NCI-H2196 (cell line): Measurements from ENCODE around the gene MLPH.
"Not testable (repeated sequence)": the region's sequence is repeated elsewhere in the genome, so short reads cannot be mapped to it uniquely, and the experiment has no call there.

ENCODE experiments used
- DNase-seq: peaks from one replicate; lab custom pipeline; 2025; ENCODE audit not compliant: unreplicated experiment; lab: John Stamatoyannopoulos, UW

Gene MLPH

DNA sequence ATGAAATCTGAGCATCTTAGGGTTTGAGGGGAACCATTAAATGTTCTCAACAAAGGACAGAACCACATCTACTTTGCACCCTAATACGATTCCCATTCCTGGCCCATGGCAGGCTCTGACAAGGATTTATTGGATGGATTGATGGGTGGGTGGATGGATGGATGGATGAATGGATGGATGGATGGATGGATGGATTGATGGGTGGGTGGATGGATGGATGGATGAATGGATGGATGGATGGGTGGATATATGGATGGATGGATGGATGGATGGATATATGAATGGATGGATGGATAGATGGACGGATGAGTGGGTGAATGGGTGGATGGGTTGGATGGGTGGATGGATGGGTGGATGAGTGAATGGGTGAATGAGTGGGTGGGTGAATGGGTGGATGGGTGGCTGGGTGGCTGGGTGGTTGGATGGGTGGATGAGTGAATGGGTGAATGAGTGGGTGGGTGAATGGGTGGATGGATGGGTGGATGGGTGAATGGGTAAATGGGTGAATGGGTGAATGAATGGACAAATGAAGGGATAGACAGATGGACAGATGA, 29.6 kb upstream of the MLPH start:
- DNase-seq, result no peak

DNA sequence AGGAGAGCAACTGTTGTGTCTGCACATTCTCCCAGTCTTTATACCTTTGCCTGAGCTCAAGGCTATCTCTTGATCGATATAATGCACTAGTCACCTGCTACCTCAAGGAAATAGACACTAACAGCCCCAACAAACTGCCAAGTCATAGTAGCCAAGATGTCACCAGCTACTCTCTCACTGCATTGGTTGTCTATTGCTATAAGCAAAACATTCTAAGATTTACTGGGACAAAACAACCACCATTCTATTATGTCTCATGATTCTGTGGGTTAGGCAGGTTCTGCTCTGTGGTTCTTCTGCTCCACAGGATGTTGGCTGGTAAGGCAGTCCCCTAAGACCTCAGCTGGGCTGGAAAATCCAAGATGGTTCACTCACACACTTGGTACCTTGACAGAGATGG, 28.5 kb upstream of the MLPH start:
- DNase-seq, result no peak

DNA sequence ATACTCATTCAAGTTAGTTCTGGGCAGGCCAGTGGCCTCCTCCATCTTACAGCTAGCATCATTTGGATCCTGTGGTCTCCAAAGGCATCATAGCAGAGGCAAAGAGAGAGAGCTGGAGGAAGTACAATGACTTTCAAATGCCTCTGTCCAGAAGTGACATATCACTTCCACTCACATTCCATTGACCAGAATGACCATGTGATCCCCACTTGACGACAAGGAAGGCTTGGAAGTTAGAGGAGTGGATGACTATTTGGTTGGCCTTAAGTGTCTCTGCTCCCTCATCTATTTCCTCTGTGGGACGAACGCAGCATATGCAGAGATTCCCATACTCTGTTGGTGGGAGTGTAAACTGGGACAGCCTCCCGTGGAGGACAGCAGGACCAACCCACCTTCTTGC, 27.8 kb upstream of the MLPH start:
- no peak for DNase-seq

DNA sequence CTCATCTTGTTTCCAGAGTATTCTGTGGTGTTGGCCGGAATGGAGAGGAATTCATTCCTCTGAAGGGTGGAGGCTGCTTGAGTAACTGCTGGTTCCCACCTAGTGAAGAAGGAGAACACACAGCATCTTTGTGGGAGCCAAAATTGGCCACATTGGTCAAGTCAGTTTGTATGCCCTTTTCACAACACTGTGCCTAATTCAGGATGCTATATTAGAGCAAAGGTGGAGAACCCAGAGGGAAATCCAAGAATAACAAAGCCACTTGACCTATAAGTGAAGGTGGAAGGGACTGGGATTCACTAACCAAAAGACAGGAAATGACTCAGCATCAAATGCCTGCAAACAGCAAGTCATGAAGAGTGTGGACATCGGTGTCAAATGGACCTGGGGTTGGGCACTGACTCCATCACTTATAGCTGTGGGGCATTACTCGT, 27.3 kb upstream of the MLPH start:
- DNase-seq, result no peak

DNA sequence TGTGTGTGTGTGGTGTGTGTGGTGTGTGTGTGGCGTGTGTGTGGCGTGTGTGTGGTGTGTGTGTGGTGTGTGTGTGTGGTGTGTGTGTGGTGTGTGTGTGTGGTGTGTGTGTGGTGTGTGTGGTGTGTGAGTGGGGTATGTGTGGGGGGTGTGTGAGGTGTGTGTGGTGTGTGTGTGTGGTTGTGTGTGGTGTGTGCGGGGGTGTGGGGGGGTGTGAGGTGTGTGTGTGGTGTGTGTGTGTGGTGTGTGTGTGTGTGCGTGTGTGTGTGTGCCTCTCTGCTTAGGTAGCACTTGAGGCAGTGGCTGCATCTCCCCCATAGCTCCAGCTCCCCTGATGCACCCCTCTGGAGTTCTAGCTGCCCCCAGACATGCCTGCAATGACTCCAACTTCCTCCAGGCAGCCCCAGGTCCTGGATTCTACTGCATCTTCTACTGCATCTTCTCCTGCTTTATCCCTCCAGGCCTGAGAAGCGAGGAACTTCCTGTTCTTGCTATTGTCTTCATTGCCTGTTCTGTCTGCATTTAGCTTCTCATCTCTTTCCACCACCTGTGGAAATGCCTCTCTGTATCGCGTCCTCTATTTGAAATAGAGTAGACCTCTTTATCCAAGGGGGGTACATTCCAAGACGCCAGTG, 22.2 kb upstream of the MLPH start:
- DNase-seq, result no peak

DNA sequence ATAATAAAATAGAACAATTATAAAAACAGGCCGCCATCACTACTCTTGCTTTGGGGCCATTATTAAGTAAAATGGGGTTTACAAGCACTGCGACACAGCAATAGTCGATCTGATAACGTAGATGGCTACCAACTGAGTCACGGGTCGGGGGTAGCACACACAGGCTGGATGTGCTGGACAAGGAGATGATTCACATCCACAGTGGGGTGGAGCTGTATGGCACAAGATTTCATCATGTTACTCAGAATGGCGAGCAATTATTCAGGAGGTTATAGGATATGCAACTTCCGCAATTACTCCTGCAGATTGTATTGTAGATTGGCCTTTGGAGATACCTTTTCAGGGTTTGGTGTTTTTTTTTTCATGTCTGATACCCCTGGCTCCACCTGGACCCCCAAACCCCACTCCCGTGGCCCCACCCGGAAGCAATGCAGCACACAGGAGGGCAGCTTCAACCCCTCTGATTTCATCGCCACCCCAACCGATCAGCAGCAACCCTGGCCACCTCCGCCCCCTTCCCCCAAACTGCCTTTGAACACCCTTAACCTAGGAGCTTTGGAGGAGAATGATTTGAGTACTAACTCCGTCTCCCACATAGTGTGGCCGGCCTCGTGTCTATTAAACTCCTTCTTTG, 21.4 kb upstream of the MLPH start:
- DNase-seq, result no peak

DNA sequence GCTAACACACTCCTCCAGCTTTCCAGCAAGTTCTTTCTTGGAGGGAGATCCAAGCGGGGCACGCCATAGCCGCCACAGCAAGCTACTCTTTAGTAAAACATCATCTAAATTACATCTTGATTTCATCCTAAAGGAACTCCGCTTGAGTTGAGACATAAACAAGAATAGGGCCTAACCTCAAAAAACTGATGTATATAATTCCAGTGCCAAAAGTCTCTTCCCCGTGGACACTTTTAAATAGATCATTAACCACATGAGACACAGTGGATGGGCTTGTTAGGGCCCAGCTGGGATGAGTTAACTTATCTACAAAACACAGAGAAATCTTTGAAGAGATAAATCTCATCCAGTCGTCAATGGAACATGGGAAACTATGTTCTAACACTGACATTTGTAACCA, 20.8 kb upstream of the MLPH start:
- no peak for DNase-seq

DNA sequence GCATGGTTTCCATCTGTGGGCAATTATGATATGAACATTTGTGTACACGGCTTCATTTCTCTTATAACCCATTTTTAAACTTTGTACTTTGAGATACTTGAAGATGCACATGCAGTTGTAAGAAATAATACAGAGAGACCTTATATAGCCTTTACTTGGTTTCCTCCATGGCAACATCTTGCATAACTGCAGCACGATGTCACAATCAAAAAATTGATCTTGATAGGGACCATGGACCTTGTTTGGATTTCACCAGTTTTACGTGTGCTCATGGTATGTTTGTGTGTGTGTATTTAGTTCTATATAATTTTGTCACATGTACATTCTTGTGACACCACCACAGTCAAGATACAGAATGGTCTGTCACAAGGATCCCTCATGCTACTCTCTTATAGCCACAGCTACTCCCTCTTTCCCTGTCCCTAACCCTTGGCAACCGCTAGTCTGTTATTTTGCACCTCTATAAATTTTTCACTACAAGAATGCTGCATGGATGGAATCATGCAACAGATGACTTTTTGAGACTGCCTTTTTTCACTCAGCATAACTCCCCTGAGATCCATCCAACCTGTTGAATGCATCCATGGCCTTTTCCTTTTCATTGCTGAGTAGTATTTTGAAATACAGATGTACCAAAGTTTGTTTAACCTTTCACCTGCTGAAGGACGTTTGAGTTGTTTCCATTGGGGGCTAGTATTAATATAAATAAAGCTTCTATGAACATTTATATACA, 19.4 kb upstream of the MLPH start:
- no peak for DNase-seq

DNA sequence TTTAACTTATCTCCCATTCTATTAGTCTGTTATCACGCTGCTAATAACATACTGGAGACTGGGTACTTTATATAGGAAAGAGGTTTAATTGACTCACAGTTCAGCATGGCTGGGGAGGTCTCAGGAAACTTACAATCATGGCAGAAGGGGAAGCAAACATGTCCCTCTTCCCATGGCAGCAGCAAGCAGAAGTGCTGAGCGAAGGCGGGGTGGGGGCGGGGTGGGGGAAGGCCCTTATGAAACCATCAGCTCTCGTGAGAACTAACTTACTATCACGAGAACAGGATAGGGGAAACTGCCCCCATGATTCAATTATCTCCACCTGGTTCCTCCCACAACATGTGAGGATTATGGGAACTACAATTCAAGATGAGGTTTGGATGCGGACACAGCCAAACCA, 17.6 kb upstream of the MLPH start:
- DNase-seq, result not testable (repeated sequence)

DNA sequence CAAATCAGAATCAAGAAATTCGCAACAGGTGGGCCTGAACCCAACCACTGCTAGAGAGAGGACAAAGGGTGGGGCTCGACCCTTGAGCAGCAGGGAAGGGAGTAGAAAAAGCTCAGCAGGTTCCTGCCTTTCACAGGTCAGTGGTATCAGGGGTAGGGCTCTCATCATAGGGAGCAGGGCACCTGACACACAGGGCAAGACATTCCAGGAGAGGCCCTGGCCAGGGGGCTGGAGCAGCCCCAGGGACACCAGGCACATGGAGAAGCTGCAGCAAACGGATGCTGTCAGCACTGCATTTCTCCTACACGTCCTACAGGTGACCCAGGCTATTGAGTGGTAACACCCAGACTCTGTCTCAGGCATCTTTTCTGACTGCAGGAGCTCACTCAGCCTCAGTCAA, 17.2 kb upstream of the MLPH start:
- DNase-seq, result no peak

DNA sequence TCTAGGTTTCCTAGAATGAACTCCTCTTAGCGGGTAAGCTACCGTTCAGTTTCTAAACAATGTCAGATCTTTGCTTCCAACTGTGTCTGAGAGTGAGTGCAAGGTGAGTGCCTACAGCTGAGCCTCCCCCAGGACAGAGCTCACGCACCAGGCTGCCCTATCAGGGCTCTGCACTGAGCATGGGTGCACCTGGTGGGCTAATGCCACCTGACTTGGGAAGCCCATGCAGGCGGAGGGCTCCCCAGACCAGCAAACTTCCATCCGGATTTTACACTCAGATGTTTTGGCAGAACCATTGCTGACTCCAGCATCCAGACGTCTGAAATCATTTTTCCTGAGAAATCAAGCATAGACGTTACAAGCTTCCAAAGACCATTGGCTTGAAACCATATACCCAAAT, 16.1 kb upstream of the MLPH start:
- DNase-seq, result no peak

DNA sequence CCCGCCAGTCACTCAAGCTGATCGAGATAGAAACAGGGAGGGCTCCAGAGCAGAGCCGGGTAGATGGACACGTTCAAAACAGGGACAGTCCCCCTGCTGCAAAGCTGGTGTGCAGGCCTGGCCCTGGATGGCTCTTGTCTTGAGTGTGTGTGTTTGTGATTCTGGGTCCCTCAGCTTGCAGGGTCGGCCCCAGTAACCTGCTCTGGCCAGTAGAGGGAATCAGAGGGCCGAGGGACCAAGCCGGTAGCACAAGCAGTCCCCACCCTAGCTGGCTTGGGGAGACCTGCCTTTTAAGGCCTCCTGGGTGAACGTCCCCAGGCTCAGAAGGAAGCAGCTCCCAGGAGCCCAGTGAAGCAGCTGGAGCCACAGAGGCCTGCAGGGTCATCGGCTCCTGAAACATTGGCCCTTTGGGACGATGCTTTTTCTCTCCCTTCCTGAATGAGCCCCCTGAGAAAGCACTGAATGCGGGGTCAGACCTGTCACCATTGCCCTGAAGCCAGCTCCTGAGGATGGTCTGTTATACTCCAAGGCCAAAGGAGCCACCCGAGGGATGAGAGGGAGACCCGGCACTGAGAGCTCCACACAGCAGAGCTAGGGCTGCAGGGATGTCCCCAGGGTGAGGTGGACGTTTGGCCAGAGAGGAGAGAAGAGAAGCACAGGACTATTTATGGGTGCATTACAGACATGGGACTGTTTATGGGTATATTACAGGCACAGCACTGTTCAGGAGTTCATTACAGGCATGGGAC, 15.4 kb upstream of the MLPH start:
- DNase-seq, result peak; percentile 58

DNA sequence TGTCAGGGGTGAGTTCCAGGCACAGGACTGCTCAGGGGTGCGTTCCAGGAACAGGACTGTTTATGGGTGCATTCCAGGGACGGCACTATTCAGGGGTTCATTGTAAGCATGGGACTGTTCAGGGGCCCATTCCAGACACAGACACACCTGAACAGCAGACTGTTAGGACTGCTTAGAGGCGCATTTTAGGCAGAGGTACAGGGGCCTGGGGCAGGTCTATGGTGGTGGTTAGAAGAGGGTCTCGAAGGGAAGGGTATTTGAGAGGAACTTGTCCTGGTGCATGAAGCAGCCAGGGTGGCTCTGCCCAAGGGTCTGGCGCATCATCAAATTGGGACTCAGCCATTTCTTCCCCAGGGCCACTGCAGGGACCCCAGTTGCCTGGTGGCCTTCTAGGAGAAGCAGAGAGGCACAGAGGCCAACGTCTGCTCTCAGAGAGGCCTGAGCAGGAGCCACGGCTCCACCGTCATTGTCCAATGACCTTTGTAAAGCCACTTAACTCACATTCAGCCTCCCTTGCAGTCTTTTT, 14.8 kb upstream of the MLPH start:
- DNase-seq, result no peak

DNA sequence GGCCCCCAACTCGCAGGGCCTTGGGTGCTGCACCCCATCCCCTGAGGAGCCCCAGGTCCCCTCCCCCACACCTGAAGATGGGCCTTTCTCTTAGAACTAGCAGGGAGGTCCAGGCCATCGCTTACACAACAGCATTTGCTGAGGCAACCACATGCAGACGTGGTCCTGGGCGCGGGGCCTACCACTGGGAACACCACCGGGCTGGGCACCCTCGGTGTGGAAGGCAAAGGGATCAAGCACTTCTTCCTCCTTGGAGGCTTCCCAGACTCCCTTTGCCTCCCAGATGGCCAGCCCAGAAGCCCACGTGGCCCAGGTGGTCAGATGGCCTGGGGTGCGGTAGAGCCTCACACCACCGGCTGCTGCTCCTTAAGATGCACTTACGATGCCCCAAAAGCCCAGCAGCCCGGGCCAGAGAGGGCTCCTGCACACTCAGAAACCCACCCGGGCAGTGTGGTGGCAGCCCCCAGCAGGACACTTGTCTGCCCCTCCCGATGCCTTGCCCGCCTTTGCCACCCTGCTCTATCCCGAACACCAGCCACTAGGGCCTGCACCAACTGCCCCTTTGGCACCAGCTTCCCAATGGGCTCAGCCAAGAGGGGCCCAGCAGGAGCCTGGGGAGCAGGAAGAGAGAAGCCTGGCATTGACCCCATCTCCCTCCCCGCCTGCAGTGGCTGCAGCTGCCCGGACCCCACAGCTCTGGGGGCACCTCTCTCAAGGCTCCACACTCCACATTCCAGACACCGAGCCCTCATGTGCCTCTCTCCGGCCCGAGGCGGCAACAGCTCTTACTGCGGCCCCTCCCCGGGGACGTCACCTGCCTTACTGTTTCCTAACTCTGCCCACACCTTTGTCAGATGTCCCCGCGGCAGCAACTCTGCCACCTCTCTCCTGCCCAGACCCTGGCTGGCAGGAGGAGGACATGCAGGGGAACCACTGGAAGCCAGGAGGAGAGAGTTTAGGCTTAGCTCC, 13.9 kb upstream of the MLPH start:
- DNase-seq, result no peak

DNA sequence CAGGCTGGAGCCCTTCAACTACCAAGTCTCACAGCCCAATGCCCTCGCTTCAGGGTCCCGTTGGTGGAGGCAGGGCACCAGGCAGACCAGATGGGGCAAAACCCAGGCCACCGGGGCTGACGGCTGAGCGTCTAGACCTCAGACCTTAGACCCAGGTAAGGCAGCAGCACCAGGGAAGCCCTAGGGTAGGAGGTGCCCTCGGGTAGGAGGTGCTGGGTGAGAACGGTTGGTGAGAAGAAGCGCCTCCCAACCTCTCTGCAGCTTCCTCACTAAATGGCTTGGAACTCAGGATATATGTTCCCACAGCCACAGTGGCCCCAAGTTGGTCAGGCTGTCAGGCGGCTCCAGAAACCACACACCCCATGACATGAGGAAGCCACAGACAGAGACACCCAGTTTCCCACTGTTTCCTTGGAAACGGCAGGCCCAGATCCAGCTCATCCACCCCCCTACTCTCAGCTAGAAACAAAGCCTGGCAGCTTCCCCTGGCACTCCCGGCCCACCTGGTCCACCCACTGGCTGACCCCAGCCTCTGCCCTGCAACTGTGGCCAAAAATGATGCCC, 13.1 kb upstream of the MLPH start:
- DNase-seq, result no peak

DNA sequence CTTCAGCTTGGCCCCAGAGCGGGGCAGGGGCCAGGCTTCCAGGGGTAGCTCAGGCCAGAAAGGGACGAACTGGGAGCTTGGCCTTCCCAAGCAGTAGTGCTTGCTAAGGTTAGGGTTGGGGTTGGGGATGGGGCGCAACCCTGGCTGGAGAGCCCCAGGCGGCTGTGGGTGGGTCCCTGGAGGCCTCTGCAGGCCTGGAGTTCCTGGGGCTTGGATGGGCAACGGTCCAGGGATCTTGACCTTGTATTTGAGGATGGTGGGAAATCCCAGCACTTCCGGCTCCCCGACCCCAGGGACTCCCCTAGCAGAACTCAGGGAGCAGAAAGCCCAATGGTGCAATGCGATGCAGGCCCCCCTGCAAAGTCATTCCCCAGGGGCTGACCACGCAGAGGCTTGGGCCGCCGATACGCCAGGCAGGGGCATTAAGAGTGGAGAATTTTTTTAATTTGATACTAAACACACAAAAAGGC, 12.6 kb upstream of the MLPH start:
- no peak for DNase-seq

DNA sequence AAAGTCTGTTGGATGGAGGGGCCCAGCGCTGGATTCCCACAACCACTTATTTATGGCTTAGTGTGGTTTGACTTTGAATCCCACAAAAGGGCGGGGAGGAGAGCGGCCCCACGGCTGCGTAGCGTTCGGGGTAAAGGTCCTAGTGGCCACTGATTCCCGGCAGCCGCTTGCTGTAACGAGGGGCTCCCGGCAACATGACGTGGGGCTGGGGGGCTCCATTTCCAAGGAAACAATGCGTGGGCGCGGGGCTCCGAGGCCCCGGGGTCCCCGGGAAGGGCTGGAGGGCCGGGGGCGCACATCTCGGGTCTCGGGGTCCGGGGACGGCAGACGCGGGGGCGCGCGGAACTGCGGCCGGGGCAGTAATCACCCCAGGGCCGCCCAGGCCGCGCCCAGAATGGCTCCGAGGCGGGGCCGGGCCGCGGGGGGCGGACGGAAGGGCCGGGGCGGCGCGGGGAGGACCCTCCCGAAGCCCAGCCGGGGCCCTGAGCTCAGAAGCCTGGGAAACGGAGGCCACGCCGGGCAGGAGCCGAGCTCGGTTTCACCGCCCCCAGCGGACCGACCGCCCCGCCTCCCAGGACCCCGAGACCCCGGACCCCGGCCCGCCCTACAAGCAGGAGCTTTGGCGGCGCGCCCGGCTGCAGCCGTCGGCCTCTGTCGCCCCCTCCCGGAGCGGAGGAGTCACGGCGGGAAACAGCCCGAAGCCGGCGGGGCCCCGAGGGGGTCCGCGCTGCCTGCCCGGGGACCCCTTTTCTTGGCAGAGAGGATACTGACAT, 11.9 kb upstream of the MLPH start:
- peak; percentile 77 for DNase-seq

DNA sequence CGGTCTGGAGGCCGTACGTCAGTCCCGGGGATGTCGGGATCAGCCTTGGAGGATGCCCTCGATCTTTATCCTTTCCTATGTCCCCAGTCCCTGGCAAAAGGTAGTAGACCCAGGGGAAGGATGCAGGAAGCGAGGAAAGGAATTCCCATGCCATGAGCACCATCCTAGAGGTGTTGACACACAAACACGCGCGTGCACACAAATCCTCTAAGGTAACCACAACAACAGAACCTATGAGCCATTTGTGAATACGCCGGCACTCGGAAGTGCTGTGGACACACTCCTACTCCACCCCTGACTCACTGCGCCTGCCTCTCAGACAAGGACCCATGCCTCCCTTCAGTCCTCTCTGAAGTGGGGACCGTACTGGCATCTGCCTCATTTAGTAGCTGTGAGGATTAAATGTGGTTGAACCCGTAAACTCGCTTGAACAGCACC, 11.3 kb upstream of the MLPH start:
- DNase-seq, result no peak

DNA sequence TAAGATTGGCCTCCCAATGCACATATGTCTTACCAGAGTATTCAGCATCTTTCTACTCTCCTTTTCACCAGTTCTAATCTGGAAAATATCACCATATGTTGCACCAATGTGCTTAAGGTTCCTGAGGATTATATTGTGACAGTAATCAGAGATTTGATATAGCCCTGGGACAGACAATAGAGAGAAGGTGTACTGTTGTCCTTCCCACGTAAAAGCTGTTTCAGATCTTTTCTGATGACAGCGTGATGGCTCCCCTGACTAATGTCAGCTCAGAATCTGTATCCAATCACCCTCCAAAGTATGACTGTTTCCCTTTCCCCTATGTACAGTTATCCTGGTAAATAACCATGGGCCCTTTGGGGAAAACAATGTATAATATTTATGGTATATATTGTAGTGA, 9.0 kb upstream of the MLPH start:
- DNase-seq, result no peak
